Ecto neural progenitor cell (in vitro differentiated cells): ENCODE results near the gene SHCBP1.
"Not testable (repeated sequence)": the region's sequence is repeated elsewhere in the genome, so short reads cannot be mapped to it uniquely, and the experiment has no call there.

ENCODE experiments used
- DNase-seq: peaks from one replicate; pipeline ENCODE4 v3.0.0-alpha.2; 2018; ENCODE audit warnings: low spot score

The SHCBP1 gene

GRCh38 chr16:46621006-46621933, at the start of gene SHCBP1:
TSS of gene SHCBP1 (minus strand) at chr16:46621379. CDS start at chr16:46621359, 20 bp downstream.
- peak; percentile 91 for DNase-seq

GRCh38 chr16:46662123-46662522, 40.9 kb upstream of the SHCBP1 start:
- no peak for DNase-seq

- DNase-seq = no peak
These were observed 37.7 kb upstream of the SHCBP1 start for GRCh38 chr16:46658925-46659324.

- DNase-seq = no peak
These were observed 30.1 kb upstream of the SHCBP1 start for GRCh38 chr16:46651305-46651704.

- DNase-seq = no peak
These were observed 29.1 kb upstream of the SHCBP1 start for GRCh38 chr16:46650254-46650623.

- no peak for DNase-seq
These were observed 28.5 kb upstream of the SHCBP1 start for GRCh38 chr16:46649588-46650253.

GRCh38 chr16:46648656-46649055, 27.5 kb upstream of the SHCBP1 start:
- DNase-seq = no peak

GRCh38 chr16:46638947-46639925, 18.1 kb upstream of the SHCBP1 start:
- DNase-seq = no peak

- DNase-seq = peak; percentile 83
These were observed 11.9 kb upstream of the SHCBP1 start for GRCh38 chr16:46632778-46633733.

GRCh38 chr16:46629331-46630219, 8.4 kb upstream of the SHCBP1 start:
- DNase-seq = peak; percentile 54

GRCh38 chr16:46627746-46628145, 6.6 kb upstream of the SHCBP1 start:
- no peak for DNase-seq

GRCh38 chr16:46626681-46627080, 5.5 kb upstream of the SHCBP1 start:
- not testable (repeated sequence) for DNase-seq

GRCh38 chr16:46624862-46625261, 3.7 kb upstream of the SHCBP1 start:
- DNase-seq = not testable (repeated sequence)

- not testable (repeated sequence) for DNase-seq
These were observed 2.5 kb upstream of the SHCBP1 start for GRCh38 chr16:46623707-46624106.

GRCh38 chr16:46623246-46623645, 2.1 kb upstream of the SHCBP1 start:
- not testable (repeated sequence) for DNase-seq

GRCh38 chr16:46621934-46622676, 926 bp upstream of the SHCBP1 start:
- no peak for DNase-seq

- no peak for DNase-seq
These were observed 743 bp downstream of the SHCBP1 start for GRCh38 chr16:46620266-46621005.

GRCh38 chr16:46618516-46618915, 2.7 kb downstream of the SHCBP1 start:
- DNase-seq = no peak
